Fibroblast of the aortic adventitia (primary cell): Measurements from ENCODE around the gene TIMM8B. TPM values are rescaled to one million over a fixed set of nuclear protein-coding genes. Genes with fewer than 3 reads are reported as not detected.
A peak's percentile ranks its signal among the peaks of the same experiment; 100 is the strongest.

Source experiments
- DNase-seq: peaks from one replicate; pipeline ENCODE4 v3.0.0-alpha.2; 2010; ENCODE audit warnings: low read depth
- H3K4me3 ChIP-seq: 2 replicates; pipeline ENCODE4 v1.5.1; 2011; ENCODE audit warnings: low read depth, mild to moderate bottlenecking, control low read depth, low read length, moderate library complexity
- CTCF ChIP-seq: IDR thresholded peaks from 2 replicates; pipeline ENCODE4 v1.5.1; 2011; ENCODE audit warnings: mild to moderate bottlenecking, low read length, control low read depth, inconsistent platforms; ENCODE audit not compliant: insufficient read depth
- total RNA-seq: library from RNA; depleted of rRNA; stranded (reverse); fragments of >200 nt; gene quantifications from 2 replicates; pipeline ENCODE4 v1.2.3, GENCODE V29; 2012; ENCODE audit warnings: low replicate concordance

Gene TIMM8B
- total RNA-seq, 1 donor = 41.5 TPM

- TF ChIP-seq CTCF = no peak
- no peak for DNase-seq
- peak overlapping the region; percentile 100 for H3K4me3 ChIP-seq
These were observed 634 bp downstream of the TIMM8B start for GRCh38 chr11:112085822-112086421.

- no peak for DNase-seq
- no peak overlapping the region for H3K4me3 ChIP-seq
- no peak for TF ChIP-seq CTCF
These were observed 3.8 kb downstream of the TIMM8B start for GRCh38 chr11:112082729-112083128.

GRCh38 chr11:112073941-112074811 is 12.4 kb downstream of the TIMM8B start, which contains the start of the genes NKAPD1 and PIH1D2:
Gene NKAPD1, plus strand, starts transcription at chr11:112074299. Its CDS starts 1,276 bp downstream, at chr11:112075575.
Gene PIH1D2, minus strand, starts transcription at chr11:112074017. Its CDS starts 843 bp downstream, at chr11:112073174.
- peak; percentile 18 for TF ChIP-seq CTCF
- peak; percentile 94 for DNase-seq
- peak within 1 kb of the TSS; percentile 81 for H3K4me3 ChIP-seq

- no peak overlapping the region for H3K4me3 ChIP-seq
- no peak for TF ChIP-seq CTCF
- no peak for DNase-seq
These were observed 23.6 kb downstream of the TIMM8B start for GRCh38 chr11:112062923-112063322.

GRCh38 chr11:112058103-112058502 is 28.5 kb downstream of the TIMM8B start:
- H3K4me3 ChIP-seq = no peak overlapping the region
- no peak for DNase-seq
- no peak for TF ChIP-seq CTCF

- TF ChIP-seq CTCF = no peak
- DNase-seq = no peak
- H3K4me3 ChIP-seq = no peak overlapping the region
These were observed 29.4 kb downstream of the TIMM8B start for GRCh38 chr11:112057170-112057569.
